HG02840 (cell line): ENCODE measurements around the gene ROBO4.

ENCODE experiments used
- ATAC-seq: cut with Tn5 transposase; IDR thresholded peaks from one replicate; pipeline ENCODE4 v1.9.1; 2021; ENCODE audit warnings: mild to moderate bottlenecking, moderate library complexity, moderate number of reproducible peaks; ENCODE audit not compliant: unreplicated experiment, low FRiP score

ROBO4 gene

GRCh38 chr11:124897674-124898262, at the start of gene ROBO4:
Gene ROBO4, minus strand, starts transcription at chr11:124897865. Its CDS starts 70 bp downstream, at chr11:124897795.
- no peak for ATAC-seq

DNA sequence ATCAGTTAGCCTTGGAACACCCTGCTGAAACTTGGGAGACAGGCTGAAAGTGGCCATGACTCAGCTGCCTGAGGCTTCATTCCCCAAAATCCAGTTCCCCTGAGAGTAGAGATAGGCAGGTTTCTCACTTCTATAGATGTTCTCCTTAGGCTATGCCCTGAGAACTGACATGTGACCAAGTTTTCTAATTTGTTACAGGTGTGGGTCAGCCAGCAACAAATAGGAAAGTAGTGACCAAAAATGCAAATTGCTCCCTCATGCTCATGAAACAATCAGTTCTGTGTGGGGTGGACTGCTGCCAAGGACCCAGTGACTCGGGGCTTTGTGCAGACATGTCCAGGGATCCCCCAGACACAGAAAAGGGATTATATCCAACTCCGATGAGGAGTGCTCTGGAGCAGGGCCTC, 49.1 kb upstream of the ROBO4 start:
- ATAC-seq = no peak

GRCh38 chr11:124945826-124946225, 48.2 kb upstream of the ROBO4 start:
- ATAC-seq = no peak

- ATAC-seq = no peak
Observed at GRCh38 chr11:124944565-124944964, 46.9 kb upstream of the ROBO4 start.

GRCh38 chr11:124943741-124944140, 46.1 kb upstream of the ROBO4 start:
- no peak for ATAC-seq

DNA sequence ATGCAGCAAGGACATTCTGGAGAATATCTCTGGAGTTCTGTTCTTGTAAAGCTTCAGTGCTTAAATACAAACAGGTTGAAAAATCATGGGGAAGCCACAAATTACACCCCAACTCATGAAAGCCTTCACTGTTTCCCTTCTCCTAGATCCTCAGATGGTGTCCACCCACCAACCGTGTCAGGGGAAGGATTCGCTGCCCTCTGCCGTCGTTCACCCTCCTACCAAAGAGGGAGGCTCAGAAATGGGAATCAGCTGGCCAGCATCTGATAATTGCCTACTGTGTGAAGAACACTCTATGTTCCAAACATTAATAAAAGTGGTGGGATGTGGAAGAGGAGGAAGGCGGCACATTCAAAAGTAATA, 45.6 kb upstream of the ROBO4 start:
- ATAC-seq = no peak

GRCh38 chr11:124942466-124943253, 45.0 kb upstream of the ROBO4 start:
- no peak for ATAC-seq

- no peak for ATAC-seq
Observed at GRCh38 chr11:124941703-124942102, 44.0 kb upstream of the ROBO4 start.

DNA sequence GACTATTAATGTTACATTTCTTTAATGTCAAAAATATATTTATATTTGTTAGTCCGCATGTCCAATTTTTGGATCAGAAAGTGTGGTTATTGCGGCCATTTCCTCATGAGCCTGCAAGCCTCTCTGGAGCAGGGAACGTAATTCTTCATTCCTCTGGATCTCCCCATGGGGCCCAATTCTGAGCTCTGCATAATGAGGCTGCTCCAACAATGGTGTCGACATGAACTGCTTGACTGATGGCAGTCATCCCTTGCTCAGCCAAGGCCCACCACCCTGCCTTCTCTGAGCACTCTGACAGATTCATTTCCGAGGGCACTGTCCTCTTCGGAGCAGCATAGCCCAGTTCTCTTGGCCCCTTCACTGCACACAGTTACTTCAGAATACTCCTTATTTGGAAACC, 41.3 kb upstream of the ROBO4 start:
- ATAC-seq = no peak

- ATAC-seq = no peak
Observed at GRCh38 chr11:124938206-124938765, 40.6 kb upstream of the ROBO4 start.

- no peak for ATAC-seq
Observed at GRCh38 chr11:124937336-124937935, 39.8 kb upstream of the ROBO4 start.

DNA sequence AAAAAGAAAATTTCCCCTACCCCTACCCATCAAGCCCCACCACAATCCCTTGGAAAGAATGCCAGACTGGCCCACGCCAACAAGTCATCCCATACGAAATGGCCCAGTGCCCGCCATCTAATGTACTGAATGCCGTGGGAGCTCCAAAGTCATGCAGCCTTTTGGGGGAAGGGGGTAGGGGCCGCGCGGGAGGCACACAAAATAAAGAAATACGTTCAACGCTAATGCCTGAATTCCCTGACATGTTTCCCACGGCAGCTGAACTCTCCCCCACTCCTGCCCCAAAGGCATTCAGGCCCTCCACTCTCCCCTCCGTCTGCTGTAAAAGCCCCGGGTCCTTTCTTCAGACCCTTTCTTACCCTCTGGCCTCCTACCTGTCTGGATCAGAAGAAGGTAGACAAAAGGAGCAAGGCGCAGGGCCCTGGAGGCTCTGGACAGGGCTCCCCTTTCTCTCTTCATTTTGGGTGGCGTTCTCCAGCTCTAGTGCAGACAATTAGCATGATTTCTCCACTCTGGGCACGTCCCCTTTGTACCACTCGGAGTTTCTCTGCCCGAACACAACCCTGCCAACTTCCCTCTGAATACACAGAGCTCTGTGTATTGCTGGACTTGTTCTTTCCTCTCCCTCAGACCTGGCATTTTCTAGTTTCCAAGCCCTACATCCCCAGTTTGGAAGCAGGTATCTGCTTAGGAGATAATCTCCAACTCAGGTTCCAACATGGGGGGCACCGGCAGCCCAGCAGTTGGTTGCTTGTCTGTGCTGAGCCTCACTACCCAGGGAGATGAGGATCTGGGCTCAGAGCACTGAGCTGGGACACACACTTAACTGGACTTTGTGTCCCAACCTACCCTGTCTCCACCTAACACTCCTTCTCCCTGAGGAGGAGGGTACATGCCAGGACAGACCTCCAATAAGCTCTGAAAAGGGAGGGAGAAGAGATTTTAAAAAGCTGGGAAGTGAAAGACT, 38.2 kb upstream of the ROBO4 start, which contains the start of gene HEPACAM:
Gene HEPACAM (minus strand): TSS at position 500 of the 967 bp plus-strand sequence. CDS start 41 bp downstream, at position 459.
- ATAC-seq = no peak

GRCh38 chr11:124934862-124935547, 37.3 kb upstream of the ROBO4 start:
- ATAC-seq = no peak

DNA sequence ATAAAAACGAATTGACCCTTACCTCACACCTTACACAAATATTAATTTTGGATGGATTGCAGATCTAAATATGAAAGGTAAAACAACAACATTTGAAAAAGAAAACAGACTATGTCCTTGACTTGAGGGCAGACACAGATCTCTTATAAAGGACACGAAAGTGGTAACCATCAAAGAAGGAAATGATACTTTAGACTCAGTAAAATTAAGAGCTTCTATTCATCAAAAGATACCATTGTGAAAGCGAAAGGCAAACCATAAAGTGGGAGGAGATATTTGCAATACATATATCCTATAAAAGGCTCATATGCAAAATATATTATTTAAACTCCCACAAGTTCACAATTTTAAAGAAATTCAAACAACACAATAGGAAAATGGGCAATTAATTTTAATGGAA, 33.1 kb upstream of the ROBO4 start:
- no peak for ATAC-seq

- no peak for ATAC-seq
Observed at GRCh38 chr11:124928942-124929665, 31.4 kb upstream of the ROBO4 start.

- ATAC-seq = no peak
Observed at GRCh38 chr11:124923296-124923695, 25.6 kb upstream of the ROBO4 start.

DNA sequence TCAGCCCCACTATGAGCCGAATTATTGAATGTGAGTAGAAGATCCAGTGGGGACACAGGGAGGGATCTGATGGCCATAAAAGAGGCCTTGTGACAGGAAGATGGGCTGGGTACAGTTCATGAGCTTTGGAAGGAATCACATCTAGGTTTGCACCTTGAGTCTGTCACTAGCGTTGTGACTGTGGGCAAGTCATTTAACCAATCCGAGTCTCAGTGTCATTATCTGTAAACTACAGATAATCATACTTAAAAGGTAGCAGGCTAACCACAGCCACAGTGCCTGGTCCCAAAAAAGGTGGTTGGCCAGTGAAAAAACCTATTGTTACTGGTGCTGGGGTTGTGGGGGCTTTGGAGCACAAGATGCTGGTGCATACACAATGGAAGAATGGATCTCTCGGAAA, 25.2 kb upstream of the ROBO4 start:
- ATAC-seq = no peak

DNA sequence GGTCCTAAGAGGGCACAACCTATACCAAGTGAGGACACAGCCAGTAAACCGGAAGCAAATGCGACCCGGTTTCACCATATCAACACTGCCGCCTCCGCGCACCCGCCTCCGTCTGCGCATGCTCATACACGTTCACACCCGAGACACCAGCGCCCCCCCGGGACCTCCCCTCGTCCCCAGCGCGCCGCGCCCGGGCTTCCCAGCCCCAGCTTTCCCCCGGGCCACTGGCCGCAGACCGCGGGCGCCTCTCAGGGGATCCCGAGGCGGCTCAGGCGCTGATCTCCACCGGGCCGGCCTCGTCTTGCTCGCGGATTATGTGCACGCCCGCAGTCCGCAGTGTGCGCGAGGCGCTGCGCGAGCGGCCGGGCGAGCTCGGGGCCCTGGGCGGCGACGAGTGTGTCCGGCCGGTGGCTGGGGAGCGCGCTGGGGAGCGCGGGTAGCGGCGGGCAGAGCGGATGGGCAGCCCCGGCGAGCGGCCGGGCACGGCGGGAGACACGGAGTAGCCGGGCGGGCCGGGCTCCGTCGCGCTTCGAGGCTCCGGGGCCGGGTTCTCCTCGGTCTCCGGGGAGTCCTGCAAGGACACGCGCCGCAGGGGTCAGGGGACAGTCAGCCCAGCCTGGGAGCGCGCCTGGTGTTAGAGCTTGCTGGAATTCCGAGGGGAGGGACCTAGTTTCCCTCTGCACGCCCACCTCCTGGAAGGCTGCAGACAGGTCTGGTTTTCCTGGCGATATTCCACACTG, 23.4 kb upstream of the ROBO4 start:
- no peak for ATAC-seq
